Breast epithelium (tissue), 3 donors: ENCODE data around the gene ZNF75A.

Experiments used
- POLR2A ChIP-seq: fragments of 450-650 bp; IDR thresholded peaks from one replicate; pipeline ENCODE4 v1.6.1; 2016; ENCODE audit warnings: antibody characterized with exemption, mild to moderate bottlenecking, moderate library complexity
- POLR2AphosphoS5 ChIP-seq, 3 donors: sonication (generic); formaldehyde crosslinking; IDR thresholded peaks; one replicate each; pipeline ENCODE4 v1.6.1; 2017; ENCODE audit warnings: antibody characterized with exemption in 3 of 3
- TF ChIP-seq, protein P1 (sequence below), 3 donors: fragments of 450-650 bp; IDR thresholded peaks; one replicate each; pipeline ENCODE4 v1.5.1; 2016 to 2017; ENCODE audit warnings: antibody characterized with exemption in 3 of 3, mild to moderate bottlenecking in 3 of 3, moderate library complexity in 3 of 3

DNA sequence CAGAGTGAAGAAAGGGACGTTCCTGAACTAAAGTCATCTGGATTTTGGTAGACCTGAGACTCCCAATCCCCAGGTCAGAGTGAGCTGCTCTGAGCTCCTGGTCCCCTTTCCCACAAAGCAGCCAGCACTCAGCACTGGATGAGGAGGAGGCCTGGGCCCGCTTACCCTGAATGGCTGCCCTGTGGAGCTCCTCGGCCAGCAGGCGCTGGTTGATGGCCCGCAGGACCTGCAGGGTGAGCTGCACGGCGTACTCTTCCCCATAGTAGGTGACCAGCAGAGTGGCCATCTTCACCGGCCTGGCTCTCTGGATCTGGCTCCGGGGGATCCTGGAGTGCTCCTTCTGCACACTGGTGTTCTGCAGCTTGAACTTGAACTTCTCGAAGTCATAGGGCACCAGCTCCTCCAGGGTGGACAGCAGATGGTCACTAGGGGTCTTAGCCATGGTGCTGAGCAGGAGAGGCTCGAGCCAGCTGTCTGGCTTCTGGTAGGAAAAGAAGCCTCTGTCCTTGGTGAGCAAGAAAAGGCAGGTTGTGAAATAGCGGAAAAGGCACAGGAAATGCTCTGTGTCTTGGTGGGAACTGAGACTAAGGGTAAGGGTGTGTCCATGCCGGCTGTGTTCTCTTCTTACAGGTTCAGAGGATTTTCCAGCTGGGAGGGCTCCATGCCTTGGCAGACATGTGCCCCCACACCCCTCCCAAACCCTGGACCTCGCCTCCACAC is 49.0 kb upstream of the ZNF75A start, which contains the start of gene MEFV:
- TF ChIP-seq POLR2AphosphoS5 (IDR thresholded peaks at IDR 0.05) = no peak
- no peak for TF ChIP-seq POLR2A
- TF ChIP-seq, protein P1, sequence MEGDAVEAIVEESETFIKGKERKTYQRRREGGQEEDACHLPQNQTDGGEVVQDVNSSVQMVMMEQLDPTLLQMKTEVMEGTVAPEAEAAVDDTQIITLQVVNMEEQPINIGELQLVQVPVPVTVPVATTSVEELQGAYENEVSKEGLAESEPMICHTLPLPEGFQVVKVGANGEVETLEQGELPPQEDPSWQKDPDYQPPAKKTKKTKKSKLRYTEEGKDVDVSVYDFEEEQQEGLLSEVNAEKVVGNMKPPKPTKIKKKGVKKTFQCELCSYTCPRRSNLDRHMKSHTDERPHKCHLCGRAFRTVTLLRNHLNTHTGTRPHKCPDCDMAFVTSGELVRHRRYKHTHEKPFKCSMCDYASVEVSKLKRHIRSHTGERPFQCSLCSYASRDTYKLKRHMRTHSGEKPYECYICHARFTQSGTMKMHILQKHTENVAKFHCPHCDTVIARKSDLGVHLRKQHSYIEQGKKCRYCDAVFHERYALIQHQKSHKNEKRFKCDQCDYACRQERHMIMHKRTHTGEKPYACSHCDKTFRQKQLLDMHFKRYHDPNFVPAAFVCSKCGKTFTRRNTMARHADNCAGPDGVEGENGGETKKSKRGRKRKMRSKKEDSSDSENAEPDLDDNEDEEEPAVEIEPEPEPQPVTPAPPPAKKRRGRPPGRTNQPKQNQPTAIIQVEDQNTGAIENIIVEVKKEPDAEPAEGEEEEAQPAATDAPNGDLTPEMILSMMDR (IDR thresholded peaks at IDR 0.05) = no peak
